ENCODE measurements around the gene HOXC5. TPM values are rescaled to one million over a fixed set of nuclear protein-coding genes. Genes with fewer than 3 reads are reported as not detected.

Gene HOXC5
- polyA plus RNA-seq, 1 donor, result 2.7 TPM

DNA sequence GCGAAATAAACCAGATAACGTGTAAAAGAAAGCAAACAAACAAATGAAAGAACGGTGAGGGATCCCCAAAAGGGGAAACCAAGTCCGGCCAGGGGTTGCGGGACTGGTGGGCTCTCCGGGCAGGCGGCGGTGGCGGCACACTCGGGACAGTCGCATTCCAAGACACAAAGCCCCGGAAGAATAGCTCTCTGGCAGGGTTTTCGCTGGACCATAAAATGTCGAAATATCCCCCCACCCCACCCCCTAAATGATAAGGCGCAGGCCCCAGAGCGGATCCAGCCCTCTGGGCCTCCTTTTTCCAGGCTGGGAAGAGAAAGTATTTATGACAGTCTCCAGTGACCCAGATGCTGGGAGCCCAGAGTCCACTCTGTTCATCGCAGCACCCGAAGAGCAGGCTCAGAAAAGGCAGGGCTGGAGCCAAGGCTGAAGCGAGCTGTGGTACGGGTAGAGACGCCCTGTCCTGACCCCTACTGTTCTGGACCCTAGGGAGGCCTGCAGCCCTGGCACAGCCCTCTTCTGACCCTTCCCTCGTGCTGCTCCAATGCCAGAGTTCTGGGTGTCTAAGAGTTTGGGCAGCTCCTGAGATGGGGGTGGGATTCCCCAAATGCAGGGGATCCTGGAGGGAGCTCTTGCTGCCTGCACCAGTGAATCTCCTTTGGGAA, 26.2 kb upstream of the HOXC5 start:
- no peak for DNase-seq

DNA sequence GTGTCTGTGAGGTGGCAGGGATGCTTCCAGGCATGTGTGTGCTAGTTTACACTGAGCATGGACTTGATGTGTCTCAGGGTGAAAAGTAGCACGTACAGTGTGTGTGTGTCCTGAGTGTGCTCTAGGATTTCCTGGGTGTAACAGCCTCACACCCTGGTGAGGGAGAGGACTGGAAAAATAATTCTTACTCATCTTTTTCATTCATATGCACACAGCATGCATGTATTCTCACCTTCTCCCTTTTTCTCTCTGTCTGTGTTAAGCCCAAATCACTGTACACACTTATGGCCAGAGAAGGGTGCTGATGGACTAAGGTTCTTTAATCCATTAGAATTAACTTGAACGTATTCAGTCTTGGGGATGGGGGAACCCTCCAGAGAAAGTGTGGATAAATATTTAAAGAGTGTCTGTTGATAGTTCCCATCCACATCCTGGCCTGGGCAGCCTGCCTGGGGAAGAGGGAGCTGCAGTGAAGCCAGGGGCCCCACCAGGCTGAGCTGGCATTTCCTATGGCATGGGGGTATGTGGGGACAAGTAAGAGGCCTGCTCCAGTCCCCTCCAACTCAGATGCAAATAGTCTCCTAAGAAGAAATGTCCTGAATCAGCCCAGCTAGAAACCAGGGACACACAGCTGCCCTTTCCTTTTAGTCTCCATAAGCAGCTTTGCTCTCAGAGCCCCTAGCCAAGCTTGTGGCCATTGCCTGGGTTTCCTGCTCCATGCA, 25.2 kb upstream of the HOXC5 start:
- DNase-seq, result no peak

DNA sequence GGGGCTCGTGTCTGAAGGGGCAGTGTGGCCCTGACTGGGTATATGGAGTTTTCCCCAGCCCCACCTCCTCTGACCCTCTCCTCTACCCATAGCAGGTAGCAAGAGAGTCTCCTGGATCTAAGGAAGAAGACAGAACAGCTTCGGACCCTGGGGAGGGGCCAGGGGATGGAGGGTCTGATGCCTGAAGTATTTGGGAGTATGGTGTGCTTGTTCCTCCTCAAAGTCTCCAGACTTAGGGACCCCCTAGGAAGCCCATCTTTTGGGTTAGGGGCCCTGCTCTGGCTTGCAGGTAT, 24.6 kb upstream of the HOXC5 start:
- DNase-seq, result no peak

- DNase-seq, result no peak
Measured at GRCh38 chr12:54009171-54010052, 23.4 kb upstream of the HOXC5 start.

DNA sequence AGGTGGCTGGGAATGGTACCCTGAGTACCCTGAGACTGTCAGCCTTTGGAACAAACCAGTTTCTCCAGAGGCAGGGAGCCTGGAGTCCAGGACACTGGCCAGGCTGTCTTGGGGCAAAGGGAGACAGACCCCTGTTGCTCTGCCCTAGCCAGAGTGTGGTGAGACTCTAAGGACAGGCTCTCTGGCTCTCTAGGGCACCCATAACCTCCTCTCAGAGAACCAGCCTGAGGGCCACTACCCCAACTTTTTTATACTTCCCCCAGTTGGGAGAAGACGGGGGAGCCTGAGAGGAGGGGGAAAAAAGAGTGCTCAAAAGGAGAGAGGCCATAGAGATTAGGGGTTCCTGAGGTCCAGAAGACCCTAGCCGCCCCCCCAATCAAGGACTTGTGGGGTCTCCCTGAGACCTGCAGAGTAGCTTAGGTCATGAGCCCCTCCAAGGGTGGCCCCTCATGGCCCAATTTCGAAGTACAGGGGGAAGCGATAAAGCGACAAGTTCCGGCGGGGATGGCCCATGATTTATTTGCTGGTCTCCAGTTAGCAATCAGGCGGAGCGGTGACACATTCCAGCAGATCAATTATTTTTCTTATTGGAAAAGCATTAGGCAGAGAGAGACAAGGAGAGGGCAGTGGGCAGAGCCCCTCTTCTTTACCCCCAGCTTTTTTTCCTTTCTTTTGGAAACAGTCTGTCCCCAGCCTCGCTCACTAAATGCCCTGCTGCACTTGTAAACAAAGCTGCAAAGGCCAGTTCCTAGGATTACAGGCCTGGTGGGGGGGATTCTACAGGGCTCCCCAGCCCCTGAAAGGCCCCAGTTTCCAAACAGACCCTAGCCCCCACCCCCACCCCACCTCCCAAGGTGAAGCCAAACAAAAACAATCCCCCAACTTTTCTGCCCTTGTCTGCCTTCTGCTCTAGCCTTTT, 22.5 kb upstream of the HOXC5 start:
- no peak for DNase-seq

DNA sequence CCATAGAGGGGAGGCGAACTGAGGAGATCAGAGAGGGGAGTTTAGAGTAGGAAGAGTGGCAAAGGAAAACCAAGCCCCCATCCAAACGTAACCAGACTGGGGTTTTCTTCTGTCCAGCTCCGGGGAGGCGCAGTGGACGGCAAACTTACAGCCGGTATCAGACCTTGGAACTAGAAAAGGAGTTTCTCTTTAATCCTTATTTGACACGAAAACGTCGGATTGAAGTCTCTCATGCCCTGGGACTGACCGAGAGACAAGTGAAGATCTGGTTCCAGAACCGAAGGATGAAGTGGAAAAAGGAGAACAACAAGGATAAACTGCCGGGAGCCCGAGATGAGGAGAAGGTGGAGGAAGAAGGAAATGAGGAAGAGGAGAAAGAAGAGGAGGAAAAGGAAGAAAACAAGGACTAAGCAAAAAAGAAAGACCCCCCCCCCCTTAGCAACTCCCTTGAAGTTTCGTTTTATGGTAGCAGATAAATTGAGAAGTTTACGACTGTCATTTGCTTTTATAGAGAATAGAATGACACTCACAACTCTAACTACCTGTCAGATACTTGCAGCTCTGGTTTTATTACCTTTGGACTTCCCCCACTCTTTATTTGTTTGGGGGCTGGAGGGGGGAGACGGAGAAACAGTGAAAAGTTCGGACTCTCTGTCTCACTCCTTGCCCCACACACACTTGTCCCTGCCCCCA, 21.7 kb upstream of the HOXC5 start:
- DNase-seq, result no peak

DNA sequence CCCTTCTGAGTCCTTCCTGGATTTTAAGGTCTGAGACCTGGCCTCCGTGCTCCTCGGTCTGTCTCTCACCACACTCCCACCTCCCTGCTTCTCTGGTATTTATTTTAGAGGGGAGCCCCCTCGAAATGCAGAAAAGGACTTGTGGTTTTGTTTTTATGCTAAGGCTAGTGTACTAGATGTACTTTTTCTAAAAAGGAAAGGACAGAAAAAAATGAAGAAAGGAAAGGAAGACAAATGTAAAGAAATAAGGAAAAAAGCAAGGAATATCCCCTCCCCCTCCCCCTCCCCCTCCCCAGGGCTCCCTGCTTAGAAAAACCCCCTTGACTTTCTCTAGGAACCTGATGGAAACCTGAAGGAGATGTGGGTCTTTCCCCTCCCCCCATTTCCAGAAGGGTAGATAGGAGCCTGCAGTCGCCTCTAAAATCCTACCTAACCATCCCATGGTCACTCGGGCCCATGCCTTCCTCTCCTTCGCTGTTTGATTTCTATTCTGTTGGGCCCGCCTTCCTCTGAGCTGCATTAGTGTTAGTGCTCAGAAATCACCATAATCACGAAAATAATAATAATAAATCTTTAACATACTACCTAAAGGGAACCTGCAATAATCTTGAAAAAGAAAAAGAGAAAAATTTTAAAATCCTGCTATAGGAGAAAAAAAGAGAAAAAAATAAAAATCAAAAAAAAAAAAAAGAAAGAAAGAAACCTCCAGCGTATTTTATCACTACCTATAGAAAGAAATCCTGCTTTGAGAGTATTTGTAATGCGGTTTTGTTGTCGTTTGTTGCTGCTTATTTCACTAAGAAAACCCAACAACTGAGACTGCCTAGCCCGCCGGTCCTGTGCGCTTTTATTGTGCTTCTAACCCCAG, 21.0 kb upstream of the HOXC5 start:
- no peak for DNase-seq

DNA sequence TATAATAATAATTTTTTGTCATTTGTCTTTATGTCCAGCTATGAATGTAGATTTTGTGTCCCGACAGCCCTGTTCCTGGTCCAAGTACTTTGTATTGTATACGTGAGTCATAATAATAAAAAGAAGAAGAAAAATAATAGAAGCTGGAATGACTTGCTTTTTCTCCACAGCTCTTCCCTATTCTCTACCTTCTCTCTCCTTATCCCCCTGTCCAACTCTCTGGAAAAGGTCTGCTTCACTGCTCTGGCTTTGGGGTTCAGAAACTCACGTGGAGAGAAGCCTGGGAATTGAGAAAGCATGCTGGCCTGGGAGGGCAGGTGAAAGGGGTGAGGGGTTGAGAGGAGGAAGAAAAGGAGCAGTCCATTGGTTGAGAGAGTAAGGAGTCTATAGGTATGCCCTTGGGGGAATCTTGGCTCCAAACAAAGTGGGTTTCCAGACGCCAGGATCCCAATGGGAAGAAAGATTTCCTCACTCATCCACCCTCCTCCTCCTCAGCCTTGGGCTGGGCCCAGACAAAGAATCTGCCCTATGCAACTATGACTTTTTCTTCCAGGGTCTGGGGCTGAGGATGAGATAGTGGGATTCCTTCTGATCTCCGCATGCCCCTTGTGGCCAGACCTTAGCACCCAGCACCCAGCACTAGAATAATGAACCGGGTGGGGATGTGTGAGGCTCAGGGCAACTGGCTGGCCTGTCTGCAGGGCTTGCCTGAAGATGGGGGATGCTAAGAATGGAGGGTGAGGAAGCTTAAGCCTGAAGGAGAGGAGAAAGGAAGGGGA, 20.0 kb upstream of the HOXC5 start:
- no peak for DNase-seq

GRCh38 chr12:54014377-54015017, 18.4 kb upstream of the HOXC5 start:
- no peak for DNase-seq

DNA sequence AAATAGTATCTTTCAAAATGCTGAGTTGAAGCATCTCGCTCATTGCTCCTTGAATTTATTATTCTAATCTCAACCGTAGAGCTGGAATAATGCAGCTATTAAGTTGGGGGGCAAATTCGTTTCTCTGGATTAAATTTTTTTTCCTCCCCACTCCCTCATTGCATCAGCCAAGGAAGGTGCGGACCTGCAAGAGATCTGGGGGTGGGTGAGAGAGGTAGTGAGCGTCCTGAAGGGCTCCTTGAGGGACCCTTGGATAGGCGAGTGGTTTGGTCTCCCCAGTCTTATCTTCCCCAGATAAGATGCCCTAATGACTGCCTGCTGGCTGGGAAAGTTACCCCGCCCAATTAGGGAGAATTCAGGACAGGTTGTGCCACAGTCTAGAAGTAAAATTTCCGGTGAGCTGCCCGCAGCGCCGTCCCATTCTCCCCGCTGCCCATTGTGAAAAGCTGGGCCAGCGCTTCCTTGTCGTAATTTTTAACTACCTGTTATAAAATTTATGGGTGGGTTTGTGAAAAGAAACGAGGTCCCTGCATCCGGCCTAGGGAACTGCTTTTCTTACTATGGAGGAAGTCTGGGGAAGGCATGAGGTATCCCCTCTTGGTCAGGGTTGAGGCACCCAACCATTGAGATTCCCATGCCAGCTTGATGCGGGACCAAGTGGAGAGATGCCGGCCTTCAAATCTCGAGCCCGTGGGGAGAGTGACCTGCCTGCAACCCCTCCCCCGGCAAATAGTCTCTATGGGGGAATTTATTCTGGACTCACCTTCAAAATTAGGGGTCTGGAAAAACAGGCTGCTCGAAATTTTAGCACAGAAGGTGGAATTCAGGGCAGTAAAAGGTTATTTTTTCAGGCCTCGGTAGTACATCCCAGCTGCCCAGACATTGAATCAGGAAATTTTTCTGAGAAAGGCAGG, 17.6 kb upstream of the HOXC5 start:
- no peak for DNase-seq

DNA sequence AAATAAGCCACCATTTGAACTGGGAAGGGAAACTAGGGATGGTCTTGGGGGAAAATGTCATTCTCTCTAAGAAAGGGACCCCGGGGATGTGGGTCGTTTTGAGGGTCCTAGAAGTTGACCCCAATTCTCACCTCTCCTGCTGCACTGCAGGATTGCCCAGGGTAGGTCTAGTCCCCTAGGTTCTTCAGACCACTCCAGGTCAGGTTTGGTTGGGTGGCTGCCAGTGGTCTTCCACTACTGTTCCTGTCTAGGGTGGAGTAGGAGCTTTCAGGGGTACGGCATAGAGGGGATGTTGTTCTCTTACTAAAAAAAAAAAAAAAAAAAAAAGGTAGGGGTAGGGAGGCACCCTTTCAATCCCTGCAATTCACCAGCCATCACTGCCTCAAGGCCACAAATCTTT, 16.8 kb upstream of the HOXC5 start:
- no peak for DNase-seq

DNA sequence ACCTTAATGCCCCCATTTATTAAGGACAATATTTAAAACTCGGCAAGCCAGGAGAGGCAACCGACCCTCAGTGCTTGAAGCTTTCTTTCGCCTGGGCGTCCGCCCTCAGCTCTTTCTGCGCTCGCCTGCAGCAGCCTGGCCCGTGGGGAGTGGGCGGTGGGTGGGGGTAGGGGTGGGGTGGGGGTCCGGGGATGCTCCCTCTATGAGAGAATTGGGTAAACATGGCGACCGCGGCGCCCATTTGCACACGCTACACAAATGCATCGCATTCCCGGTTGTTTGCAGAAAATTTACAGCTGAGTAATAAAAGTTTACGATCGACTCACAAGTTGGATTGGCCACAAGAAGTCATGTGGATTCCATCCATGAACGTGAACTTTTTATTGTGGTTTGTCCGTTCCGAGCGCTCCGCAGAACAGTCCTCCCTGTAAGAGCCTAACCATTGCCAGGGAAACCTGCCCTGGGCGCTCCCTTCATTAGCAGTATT, 16.3 kb upstream of the HOXC5 start:
- DNase-seq, result peak; percentile 92

DNA sequence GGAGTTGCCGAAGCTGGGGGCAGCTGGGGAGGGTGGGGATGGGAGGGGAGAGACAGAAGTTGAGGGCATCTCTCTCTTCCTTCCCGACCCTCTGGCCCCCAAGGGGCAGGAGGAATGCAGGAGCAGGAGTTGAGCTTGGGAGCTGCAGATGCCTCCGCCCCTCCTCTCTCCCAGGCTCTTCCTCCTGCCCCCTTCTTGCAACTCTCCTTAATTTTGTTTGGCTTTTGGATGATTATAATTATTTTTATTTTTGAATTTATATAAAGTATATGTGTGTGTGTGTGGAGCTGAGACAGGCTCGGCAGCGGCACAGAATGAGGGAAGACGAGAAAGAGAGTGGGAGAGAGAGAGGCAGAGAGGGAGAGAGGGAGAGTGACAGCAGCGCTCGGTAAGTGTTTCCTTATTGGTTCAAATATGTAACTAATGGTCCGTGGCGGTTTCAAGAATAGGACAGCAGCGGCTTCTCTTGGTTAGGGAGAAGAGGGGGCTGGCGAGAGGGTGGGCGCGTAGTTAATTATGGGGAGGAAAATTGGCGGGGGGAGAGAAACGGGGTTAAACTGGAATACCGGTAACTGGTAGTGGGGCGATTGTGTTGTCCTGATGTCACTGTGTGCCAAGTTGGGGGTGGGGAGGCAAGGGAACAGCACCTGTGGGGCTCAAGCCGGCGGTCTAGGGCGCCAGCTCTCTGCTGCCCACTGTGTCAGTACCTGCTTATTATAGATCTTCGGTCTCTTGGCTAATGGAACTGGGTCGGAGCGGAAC, 15.6 kb upstream of the HOXC5 start:
- DNase-seq, result no peak

- DNase-seq, result peak; percentile 89
Measured at GRCh38 chr12:54017878-54018467, 14.9 kb upstream of the HOXC5 start.

DNA sequence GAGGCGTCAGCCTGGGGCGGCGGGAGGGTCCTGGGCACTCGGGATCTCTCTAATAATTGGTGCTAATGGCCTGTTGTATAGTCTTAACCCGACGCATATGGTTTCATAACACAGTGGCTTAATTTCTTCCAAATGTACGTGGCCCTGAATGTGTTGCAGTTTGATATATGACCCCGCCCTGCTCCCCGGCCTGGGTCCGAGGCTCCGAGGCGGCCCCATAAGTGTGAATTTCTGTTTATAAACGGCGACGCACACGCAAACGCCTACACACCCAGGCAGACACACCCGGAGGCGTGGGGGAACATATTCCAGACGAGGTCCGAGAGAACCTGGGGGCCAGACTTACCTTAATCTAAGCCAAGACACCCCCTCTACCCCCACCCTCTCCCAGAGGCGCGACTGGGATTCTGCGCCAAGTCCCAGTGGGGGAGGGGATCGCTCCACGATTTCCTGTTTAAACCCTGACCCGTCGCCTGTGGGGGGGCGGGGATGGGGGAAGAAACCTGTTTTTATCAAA, 14.3 kb upstream of the HOXC5 start:
- DNase-seq, result no peak

GRCh38 chr12:54019091-54019811, 13.6 kb upstream of the HOXC5 start:
- no peak for DNase-seq
